HepG2 (cell line): Measurements from ENCODE around the gene MAPK6. TPM values are rescaled to one million over a fixed set of nuclear protein-coding genes. Genes with fewer than 3 reads are reported as not detected.

Experiments used
- FOXK2 ChIP-seq: fragments of 450-650 bp; IDR thresholded peaks from 2 replicates; pipeline ENCODE4 v1.6.1; 2016
- FOXO1 ChIP-seq: sonication (generic); formaldehyde crosslinking; IDR thresholded peaks from 2 replicates; pipeline ENCODE4 v1.4.0; 2020; ENCODE audit warnings: missing genetic modification reagents
- KLF11 ChIP-seq: IDR thresholded peaks from 2 replicates; pipeline ENCODE4 v1.6.1; 2016; ENCODE audit warnings: missing compliant biosample characterization
- KMT2A ChIP-seq: sonication (generic); formaldehyde crosslinking; IDR thresholded peaks from 2 replicates; pipeline ENCODE4 v1.4.0; 2020; ENCODE audit warnings: missing genetic modification reagents
- MBNL3 ChIP-seq: fragments of 250-450 bp; sonication (Bioruptor Pico); conservative IDR thresholded peaks from 2 replicates; pipeline ENCODE4 v1.8.0; 2022; ENCODE audit warnings: mild to moderate bottlenecking, inconsistent platforms
- NR2F6 ChIP-seq, 2 experiments: IDR thresholded peaks; 2 replicates each; pipeline ENCODE4 v1.6.1; 2016; ENCODE audit warnings: antibody characterized with exemption in 1 of 2, mild to moderate bottlenecking in 1 of 2
- PITX1 ChIP-seq: sonication (generic); formaldehyde crosslinking; IDR thresholded peaks from 2 replicates; pipeline ENCODE4 v1.5.1; 2020; ENCODE audit warnings: mild to moderate bottlenecking, missing genetic modification reagents
- REXO4 ChIP-seq: sonication (generic); formaldehyde crosslinking; IDR thresholded peaks from 2 replicates; pipeline ENCODE4 v1.8.0; 2022; ENCODE audit warnings: missing genetic modification reagents, mild to moderate bottlenecking, borderline replicate concordance
- SNAPC2 ChIP-seq: sonication (generic); formaldehyde crosslinking; IDR thresholded peaks from 2 replicates; pipeline ENCODE4 v1.8.1; 2022; ENCODE audit warnings: mild to moderate bottlenecking, missing genetic modification reagents
- TP53 ChIP-seq: sonication (generic); formaldehyde crosslinking; conservative IDR thresholded peaks from 2 replicates; pipeline ENCODE4 v1.4.0; 2020; ENCODE audit warnings: missing genetic modification reagents
- ZC3H13 ChIP-seq: sonication (generic); formaldehyde crosslinking; IDR thresholded peaks from 2 replicates; pipeline ENCODE4 v1.8.1; 2023; ENCODE audit warnings: mild to moderate bottlenecking, missing genetic modification reagents, moderate library complexity
- ZNF260 ChIP-seq: sonication (generic); formaldehyde crosslinking; IDR thresholded peaks from 2 replicates; pipeline ENCODE4 v1.4.0; 2020; ENCODE audit warnings: missing genetic modification reagents, low read depth, mild to moderate bottlenecking, borderline replicate concordance
- ZNF30 ChIP-seq: sonication (generic); formaldehyde crosslinking; IDR thresholded peaks from 2 replicates; pipeline ENCODE4 v1.5.0; 2020; ENCODE audit warnings: mild to moderate bottlenecking, missing genetic modification reagents
- ZNF33B ChIP-seq: sonication (generic); formaldehyde crosslinking; IDR thresholded peaks from 2 replicates; pipeline ENCODE4 v1.5.1; 2020; ENCODE audit warnings: mild to moderate bottlenecking, missing genetic modification reagents
- ZNF350 ChIP-seq: sonication (generic); formaldehyde crosslinking; IDR thresholded peaks from 2 replicates; pipeline ENCODE4 v1.4.0; 2020; ENCODE audit warnings: mild to moderate bottlenecking, low read depth, missing genetic modification reagents, borderline replicate concordance
- ZNF713 ChIP-seq: sonication (generic); formaldehyde crosslinking; IDR thresholded peaks from 2 replicates; pipeline ENCODE4 v1.4.0; 2020; ENCODE audit warnings: mild to moderate bottlenecking, missing genetic modification reagents
- ZNF781 ChIP-seq: sonication (generic); formaldehyde crosslinking; IDR thresholded peaks from 2 replicates; pipeline ENCODE4 v1.5.1; 2020; ENCODE audit warnings: borderline replicate concordance, mild to moderate bottlenecking, missing genetic modification reagents; ENCODE audit errors: not compliant biosample characterization
- polyA plus RNA-seq, 8 experiments: library from polyadenylated mRNA; depleted of rRNA in 3 of 8; stranded (reverse) in 7 of 8; unstranded in 1 of 8; fragments of >200 nt; fragmentation: Illumina TruSeq in 4 of 8; extraction: Trizol in 4 of 8; gene quantifications; 2 replicates each; pipeline versions ENCODE4 v1.2.1 to v1.2.3, GENCODE V29; 2011 to 2016; ENCODE audit warnings: low read depth in 4 of 8, missing spikeins in 1 of 8, mixed read lengths in 1 of 8; ENCODE audit not compliant: insufficient read depth in 1 of 8
- total RNA-seq, 5 experiments: library from RNA; depleted of rRNA; stranded (reverse); fragments of >200 nt; fragmentation: Illumina TruSeq; extraction: Trizol; gene quantifications; 2 replicates each; pipeline ENCODE4 v1.2.3, GENCODE V29; 2016; ENCODE audit warnings: low read depth in 1 of 5
- TF ChIP-seq, protein P1 (sequence below): sonication (generic); formaldehyde crosslinking; IDR thresholded peaks from 2 replicates; pipeline ENCODE4 v1.8.1; 2023; ENCODE audit warnings: mild to moderate bottlenecking, moderate library complexity, missing genetic modification reagents
- TF ChIP-seq, protein P2 (sequence below): sonication (generic); formaldehyde crosslinking; conservative IDR thresholded peaks from 2 replicates; pipeline ENCODE4 v1.8.0; 2022; ENCODE audit warnings: mild to moderate bottlenecking, moderate library complexity, missing genetic modification reagents
- TF ChIP-seq, protein P3 (sequence below): sonication (generic); formaldehyde crosslinking; IDR thresholded peaks from 2 replicates; pipeline ENCODE4 v1.8.0; 2022; ENCODE audit warnings: mild to moderate bottlenecking, missing genetic modification reagents, moderate library complexity
- TF ChIP-seq, protein P4 (sequence below): sonication (generic); formaldehyde crosslinking; IDR thresholded peaks from 2 replicates; pipeline ENCODE4 v1.8.0; 2022; ENCODE audit warnings: low read depth, missing genetic modification reagents
- TF ChIP-seq, protein P5 (sequence below): sonication (generic); formaldehyde crosslinking; IDR thresholded peaks from 2 replicates; pipeline ENCODE4 v1.8.0; 2022; ENCODE audit warnings: missing genetic modification reagents, mild to moderate bottlenecking, moderate library complexity, borderline replicate concordance

MAPK6 gene
- total and polyA plus RNA-seq, 2 of the 13 experiments (the other 11 are each of a cell fraction or from before 2014, with no cell fraction given), result 89.5 to 99.7 TPM

DNA sequence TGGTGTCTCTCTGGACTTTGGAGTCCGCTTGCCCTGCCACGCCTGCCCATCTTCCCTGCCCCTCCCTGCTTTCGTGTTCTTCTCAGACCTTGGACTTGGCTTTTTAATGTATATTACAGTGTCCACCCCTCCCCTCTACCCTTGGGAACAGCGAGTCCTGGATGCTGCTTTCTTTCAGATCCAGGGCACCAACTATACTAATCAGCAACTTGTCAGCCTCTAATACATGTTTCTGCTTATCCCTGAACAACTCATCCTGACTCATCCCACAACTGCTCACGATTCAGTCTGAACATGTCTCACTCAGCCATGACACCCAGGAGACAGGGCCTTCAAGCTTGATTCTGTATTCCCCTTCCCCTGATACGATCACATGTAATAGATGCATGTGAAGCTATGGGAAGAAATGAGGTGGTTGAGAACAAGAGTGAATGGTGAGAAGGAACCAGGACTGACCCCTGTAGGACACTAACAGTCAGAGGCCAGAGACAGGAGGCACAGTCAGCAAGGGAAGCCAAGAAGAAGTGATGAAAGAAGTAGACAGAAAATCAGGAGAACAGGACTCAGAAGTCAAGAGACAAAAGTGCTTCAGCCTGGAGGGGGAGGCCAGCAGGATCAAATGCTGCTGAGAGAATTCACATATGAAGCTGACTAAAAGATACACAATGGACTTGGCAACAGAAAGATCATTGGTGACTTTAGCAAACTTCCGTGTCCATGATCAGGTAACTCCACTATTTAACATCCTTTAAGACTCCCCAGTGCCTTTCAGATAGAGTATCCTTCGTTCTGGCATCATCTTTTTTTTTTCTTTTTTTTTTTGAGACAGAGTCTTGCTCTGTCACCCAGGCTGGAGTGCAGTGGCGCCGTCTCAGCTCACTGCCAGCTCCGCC is 58.1 kb downstream of the MAPK6 start (continued):
- TF ChIP-seq ZNF30 (CRISPR knock-in tag) (no peak), NR2F6 (IDR thresholded peaks at IDR 0.05) (no peak), NR2F6 (CRISPR knock-in tag; IDR thresholded peaks at IDR 0.05) (no peak), FOXO1 (CRISPR knock-in tag) (0 out of 2 replicates have a peak, but pooled peaks have one; percentile 16), ZNF713 (CRISPR knock-in tag) (no peak), MBNL3 (CRISPR knock-in tag) (no peak), FOXK2 (no peak), REXO4 (no peak), ZNF33B (CRISPR knock-in tag) (no peak), PITX1 (CRISPR knock-in tag) (no peak), SNAPC2 (CRISPR knock-in tag) (no peak), ZNF781 (CRISPR knock-in tag) (no peak), ZNF260 (CRISPR knock-in tag) (no peak), ZNF350 (CRISPR knock-in tag) (no peak), ZC3H13 (CRISPR knock-in tag) (no peak), TP53 (no peak), KMT2A (CRISPR knock-in tag) (no peak), KLF11 (CRISPR knock-in tag) (no peak)
- TF ChIP-seq, protein P1, sequence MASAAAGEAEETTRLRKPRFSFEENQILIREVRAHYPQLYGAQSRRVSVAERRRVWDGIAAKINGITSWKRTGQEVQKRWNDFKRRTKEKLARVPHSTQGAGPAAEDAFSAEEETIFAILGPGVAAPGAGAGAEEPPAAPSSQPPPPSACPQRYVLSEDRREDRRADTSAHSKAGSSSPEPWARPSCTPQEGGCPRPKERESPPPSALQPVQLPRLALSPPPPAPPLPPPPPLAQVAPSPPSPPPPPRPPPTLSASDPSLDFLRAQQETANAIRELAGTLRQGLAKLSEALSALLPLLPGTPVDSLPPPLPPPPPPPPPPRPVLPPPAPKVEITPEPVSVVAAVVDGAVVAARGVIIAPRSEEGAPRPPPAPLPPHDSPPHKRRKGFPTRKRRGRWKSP (CRISPR knock-in tag), result no peak
- TF ChIP-seq, protein P2, sequence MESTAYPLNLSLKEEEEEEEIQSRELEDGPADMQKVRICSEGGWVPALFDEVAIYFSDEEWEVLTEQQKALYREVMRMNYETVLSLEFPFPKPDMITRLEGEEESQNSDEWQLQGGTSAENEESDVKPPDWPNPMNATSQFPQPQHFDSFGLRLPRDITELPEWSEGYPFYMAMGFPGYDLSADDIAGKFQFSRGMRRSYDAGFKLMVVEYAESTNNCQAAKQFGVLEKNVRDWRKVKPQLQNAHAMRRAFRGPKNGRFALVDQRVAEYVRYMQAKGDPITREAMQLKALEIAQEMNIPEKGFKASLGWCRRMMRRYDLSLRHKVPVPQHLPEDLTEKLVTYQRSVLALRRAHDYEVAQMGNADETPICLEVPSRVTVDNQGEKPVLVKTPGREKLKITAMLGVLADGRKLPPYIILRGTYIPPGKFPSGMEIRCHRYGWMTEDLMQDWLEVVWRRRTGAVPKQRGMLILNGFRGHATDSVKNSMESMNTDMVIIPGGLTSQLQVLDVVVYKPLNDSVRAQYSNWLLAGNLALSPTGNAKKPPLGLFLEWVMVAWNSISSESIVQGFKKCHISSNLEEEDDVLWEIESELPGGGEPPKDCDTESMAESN (CRISPR knock-in tag), result no peak
- TF ChIP-seq, protein P3, sequence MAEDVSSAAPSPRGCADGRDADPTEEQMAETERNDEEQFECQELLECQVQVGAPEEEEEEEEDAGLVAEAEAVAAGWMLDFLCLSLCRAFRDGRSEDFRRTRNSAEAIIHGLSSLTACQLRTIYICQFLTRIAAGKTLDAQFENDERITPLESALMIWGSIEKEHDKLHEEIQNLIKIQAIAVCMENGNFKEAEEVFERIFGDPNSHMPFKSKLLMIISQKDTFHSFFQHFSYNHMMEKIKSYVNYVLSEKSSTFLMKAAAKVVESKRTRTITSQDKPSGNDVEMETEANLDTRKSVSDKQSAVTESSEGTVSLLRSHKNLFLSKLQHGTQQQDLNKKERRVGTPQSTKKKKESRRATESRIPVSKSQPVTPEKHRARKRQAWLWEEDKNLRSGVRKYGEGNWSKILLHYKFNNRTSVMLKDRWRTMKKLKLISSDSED (CRISPR knock-in tag), result no peak
- TF ChIP-seq, protein P4, sequence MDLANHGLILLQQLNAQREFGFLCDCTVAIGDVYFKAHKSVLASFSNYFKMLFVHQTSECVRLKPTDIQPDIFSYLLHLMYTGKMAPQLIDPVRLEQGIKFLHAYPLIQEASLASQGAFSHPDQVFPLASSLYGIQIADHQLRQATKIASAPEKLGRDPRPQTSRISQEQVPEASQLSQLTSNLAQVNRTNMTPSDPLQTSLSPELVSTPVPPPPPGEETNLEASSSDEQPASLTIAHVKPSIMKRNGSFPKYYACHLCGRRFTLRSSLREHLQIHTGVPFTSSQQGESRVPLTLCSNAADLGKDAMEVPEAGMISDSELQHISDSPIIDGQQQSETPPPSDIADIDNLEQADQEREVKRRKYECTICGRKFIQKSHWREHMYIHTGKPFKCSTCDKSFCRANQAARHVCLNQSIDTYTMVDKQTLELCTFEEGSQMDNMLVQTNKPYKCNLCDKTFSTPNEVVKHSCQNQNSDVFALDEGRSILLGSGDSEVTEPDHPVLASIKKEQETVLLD (CRISPR knock-in tag), result no peak
- TF ChIP-seq, protein P5, sequence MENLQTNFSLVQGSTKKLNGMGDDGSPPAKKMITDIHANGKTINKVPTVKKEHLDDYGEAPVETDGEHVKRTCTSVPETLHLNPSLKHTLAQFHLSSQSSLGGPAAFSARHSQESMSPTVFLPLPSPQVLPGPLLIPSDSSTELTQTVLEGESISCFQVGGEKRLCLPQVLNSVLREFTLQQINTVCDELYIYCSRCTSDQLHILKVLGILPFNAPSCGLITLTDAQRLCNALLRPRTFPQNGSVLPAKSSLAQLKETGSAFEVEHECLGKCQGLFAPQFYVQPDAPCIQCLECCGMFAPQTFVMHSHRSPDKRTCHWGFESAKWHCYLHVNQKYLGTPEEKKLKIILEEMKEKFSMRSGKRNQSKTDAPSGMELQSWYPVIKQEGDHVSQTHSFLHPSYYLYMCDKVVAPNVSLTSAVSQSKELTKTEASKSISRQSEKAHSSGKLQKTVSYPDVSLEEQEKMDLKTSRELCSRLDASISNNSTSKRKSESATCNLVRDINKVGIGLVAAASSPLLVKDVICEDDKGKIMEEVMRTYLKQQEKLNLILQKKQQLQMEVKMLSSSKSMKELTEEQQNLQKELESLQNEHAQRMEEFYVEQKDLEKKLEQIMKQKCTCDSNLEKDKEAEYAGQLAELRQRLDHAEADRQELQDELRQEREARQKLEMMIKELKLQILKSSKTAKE (CRISPR knock-in tag), result no peak
